DMS114 treated with DMSO at 0.1 percent for 48 hours (cell line): ENCODE results near the gene MRNIP.
"Not testable (repeated sequence)": the region's sequence is repeated elsewhere in the genome, so short reads cannot be mapped to it uniquely, and the experiment has no call there.

Experiments
- DNase-seq: peaks from one replicate; lab custom pipeline; 2025; ENCODE audit not compliant: unreplicated experiment; lab: John Stamatoyannopoulos, UW

The MRNIP gene

GRCh38 chr5:179794575-179794974 is 64.0 kb downstream of the MRNIP start:
- no peak for DNase-seq

DNA sequence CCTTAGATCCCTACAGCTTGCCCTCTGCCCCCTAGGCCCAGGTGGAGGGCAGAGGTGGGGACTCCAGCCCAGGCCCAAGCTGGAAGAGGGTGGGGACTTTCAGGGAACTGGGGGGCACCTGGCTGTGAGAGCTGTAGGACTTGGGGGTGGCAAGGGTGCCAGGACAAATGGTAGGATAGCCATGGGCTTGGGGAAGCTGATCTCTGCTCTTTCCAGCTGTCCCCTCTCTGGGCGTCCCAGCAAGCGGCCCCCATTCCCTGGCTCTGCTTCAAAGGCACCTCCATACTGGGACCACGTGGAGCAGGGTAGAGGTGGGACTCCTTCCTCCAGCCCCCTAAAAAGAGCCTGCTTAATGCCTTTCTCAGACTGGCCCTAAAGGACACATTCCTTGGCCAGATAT is 64.4 kb downstream of the MRNIP start:
- DNase-seq = no peak

GRCh38 chr5:179793468-179794139 is 65.0 kb downstream of the MRNIP start, which contains the start of gene LTC4S:
Gene LTC4S, plus strand, starts transcription at chr5:179793986. Its CDS starts 95 bp downstream, at chr5:179794081.
- DNase-seq = no peak

- DNase-seq = no peak
These were observed 65.8 kb downstream of the MRNIP start for GRCh38 chr5:179792612-179793467.

DNA sequence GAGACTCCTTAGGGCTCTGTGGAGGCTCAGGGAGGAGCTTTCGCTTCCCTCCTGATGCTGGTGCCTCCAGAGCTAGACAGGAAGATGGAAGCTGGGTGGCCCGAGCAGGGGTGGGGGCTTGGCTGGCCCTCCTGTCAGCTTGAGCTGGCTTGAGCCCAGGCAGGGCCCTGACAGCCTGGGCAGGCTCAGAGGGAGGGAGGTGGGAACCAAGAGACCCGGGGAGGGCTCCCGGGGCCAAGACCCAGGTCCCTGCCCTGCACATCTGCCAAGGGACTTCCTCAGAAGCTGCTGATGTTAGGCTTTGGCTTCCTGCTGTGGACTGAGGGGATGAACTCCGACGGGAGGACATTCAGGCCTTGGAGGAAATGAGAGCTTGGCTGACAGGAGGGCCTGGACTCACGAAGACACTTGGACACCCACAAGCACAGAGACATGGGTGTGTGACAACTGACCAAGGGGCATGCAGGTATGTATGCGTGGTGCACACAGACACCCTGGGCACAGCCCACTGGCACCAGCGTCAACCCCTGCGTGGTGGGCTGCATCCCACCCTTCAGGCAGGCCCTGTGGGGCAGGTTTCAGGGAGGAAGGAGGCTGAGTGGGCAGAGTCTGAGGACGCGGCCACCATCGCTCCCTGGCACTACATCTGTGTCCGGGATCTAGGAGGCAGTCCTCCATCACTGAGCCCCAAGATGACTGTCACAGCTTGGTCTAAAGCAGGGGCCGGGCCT is 66.6 kb downstream of the MRNIP start:
- no peak for DNase-seq

- not testable (repeated sequence) for DNase-seq
These were observed 69.3 kb downstream of the MRNIP start for GRCh38 chr5:179789278-179789677.

- no peak for DNase-seq
These were observed 70.3 kb downstream of the MRNIP start for GRCh38 chr5:179788193-179788854.
